Pancreas (tissue), 10 donors: ENCODE results near the gene SLC24A3. TPM values are rescaled to one million over a fixed set of nuclear protein-coding genes. Genes with fewer than 3 reads are reported as not detected.

Experiments used
- ATAC-seq, 4 donors: fragments of 200-7000 bp; cut with Tn5 transposase; one replicate each; pipeline versions ENCODE4 v1.8.0 to v1.9.1; 2020; ENCODE audit warnings: mild to moderate bottlenecking in 4 of 4, moderate library complexity in 4 of 4
- DNase-seq, 6 donors: peaks; one replicate each; pipeline ENCODE4 v3.0.0-alpha.2; 2020
- FAIRE-seq: peaks from 2 replicates; lab custom pipeline; 2012; peaks lifted over from hg19 to GRCh38; lab: Jason Lieb, UNC
- H3K27ac ChIP-seq, 4 donors: fragments of 200-600 bp; sonication (generic); 1 replicate in 3 of 4; 2 replicates in 1 of 4; pipeline versions ENCODE4 v1.5.0 to v1.8.0; 2020
- H3K27me3 ChIP-seq, 4 donors: fragments of 200-600 bp; one replicate each; pipeline ENCODE4 v1.8.0; 2021
- H3K36me3 ChIP-seq, 3 donors: fragments of 200-600 bp; sonication (generic) in 1 of 3; one replicate each; pipeline versions ENCODE4 v1.5.0 to v1.8.0; 2020 to 2021
- H3K4me1 ChIP-seq, 3 donors: fragments of 200-600 bp; one replicate each; pipeline ENCODE4 v1.8.0; 2021
- H3K4me3 ChIP-seq, 4 donors: fragments of 200-600 bp; sonication (generic) in 2 of 4; one replicate each; pipeline versions ENCODE4 v1.5.0 to v1.8.0; 2020 to 2021
- H3K9me3 ChIP-seq, 4 donors: fragments of 200-600 bp; one replicate each; pipeline ENCODE4 v1.8.0; 2021
- CTCF ChIP-seq, 4 donors: fragments of 200-600 bp; sonication (generic) in 3 of 4; IDR thresholded peaks; one replicate each; pipeline versions ENCODE4 v1.5.0 to v1.8.0; 2021; ENCODE audit warnings: antibody characterized with exemption in 4 of 4
- WGBS, 2 donors: extraction: QIAGEN DNeasy Blood & Tissue Kit; methylation state at CpG; one replicate each; pipeline ENCODE4 v1.1.7; 2013; 5-methylcytosine and 5-hydroxymethylcytosine counted together
- intact Hi-C, 3 donors: fragments of 100-400 bp; cut with DNase I; formaldehyde crosslinking; loops; one replicate each; pipeline versions ENCODE4 v1.11.1 to v1.14.2; 2022
- polyA plus RNA-seq, 2 donors: library from polyadenylated mRNA; stranded (reverse); fragments of 200-250 nt; gene quantifications; one replicate each; pipeline ENCODE4 v1.2.3, GENCODE V29; 2013
- total RNA-seq, 6 donors: library from RNA; stranded (reverse); fragmentation: NEBNext Ultra II Directional in 4 of 6; extraction: Animal tissue kit (Norgen Biotek cat#: 25700) in 4 of 6; gene quantifications; one replicate each; pipeline versions ENCODE4 v1.2.1 to v1.2.4, GENCODE V29; 2021 to 2023
- donor health status: healthy with polysubstance abuse.
- donor health status: DM: no; HTN: no; CAD: no; lungs with moderate emphysema.
- donor health status: DM: no; HTN: no; CAD: no.
- donor health status: control.
- donor health status: control.
- donor health status: Bipolar disorder and iron deficiency.
- donor health status: DM: yes; HTN: yes; CAD: no.
- donor health status: DM: no; HTN: no; CAD: no.
- donor health status: DM: no; HTN: no; CAD: no.
- donor health status: DM: yes; HTN: yes; CAD: no.

The SLC24A3 gene
- total and polyA plus RNA-seq, 8 donors: 0.28 to 0.87 (median 0.49) TPM

DNA sequence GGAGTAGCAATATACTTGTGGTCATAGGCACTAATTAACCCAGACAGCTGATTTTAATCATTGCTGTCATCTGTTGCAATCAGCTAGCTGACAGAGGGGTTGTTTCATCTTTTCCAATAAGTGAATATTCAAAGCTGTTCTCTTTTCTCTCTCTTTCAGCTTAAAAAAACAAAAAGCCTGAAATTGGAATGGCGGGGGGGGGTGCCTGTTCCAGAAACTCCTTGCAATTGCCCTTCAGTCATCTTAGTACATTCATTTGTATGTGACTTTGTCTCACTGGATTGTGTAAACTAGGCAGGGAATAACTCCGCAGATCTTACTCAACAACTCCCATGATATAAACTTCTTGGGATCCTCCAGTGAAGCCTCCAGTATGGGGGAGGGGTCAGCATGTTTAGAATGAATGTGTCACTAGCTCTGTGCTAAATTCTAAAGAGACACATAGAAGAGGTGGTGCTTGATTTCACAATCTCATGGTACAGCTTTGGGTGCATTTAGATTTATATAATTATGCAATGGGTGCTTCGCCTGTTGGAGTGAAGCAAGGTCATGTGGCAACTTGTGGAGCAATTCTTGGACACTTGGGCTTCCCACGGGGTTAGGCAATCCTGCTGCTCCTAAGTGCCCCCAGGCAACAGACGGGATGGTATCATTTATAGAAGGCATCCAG is 40.1 kb downstream of the SLC24A3 start:
- Histone ChIP-seq H3K27me3 (no peaks in the 10 kb centered on the region), H3K4me1 (no peaks in the 10 kb centered on the region), H3K4me3 (no peak overlapping the region), H3K9me3 (no peaks in the 10 kb centered on the region), H3K36me3 (no peaks in the 10 kb centered on the region), H3K27ac (no peak overlapping the region)
- no peak for DNase-seq
- peak in 3 of 4 donors; percentile 12 to 42 (median 36) for ATAC-seq
- WGBS, 2 donors: 55 to 62% methylated on average over 5 of the region's 5 CpGs
- no peak for FAIRE-seq
- intact Hi-C loops: no loop called here
- no peak for TF ChIP-seq CTCF (IDR thresholded peaks at IDR 0.05)

- Histone ChIP-seq H3K4me1 (no peaks in the 10 kb centered on the region), H3K4me3 (no peak overlapping the region), H3K27me3 (no peaks in the 10 kb centered on the region), H3K9me3 (no peaks in the 10 kb centered on the region), H3K27ac (no peak overlapping the region), H3K36me3 (no peaks in the 10 kb centered on the region)
- intact Hi-C loops: no loop called here
- 77 to 82% methylated on average over 5 of the region's 5 CpGs for WGBS, 2 donors
- ATAC-seq: no peak
- no peak for FAIRE-seq
- DNase-seq: no peak
- TF ChIP-seq CTCF (IDR thresholded peaks at IDR 0.05): no peak
These were observed 40.9 kb downstream of the SLC24A3 start for GRCh38 chr20:19253316-19253715.

DNA sequence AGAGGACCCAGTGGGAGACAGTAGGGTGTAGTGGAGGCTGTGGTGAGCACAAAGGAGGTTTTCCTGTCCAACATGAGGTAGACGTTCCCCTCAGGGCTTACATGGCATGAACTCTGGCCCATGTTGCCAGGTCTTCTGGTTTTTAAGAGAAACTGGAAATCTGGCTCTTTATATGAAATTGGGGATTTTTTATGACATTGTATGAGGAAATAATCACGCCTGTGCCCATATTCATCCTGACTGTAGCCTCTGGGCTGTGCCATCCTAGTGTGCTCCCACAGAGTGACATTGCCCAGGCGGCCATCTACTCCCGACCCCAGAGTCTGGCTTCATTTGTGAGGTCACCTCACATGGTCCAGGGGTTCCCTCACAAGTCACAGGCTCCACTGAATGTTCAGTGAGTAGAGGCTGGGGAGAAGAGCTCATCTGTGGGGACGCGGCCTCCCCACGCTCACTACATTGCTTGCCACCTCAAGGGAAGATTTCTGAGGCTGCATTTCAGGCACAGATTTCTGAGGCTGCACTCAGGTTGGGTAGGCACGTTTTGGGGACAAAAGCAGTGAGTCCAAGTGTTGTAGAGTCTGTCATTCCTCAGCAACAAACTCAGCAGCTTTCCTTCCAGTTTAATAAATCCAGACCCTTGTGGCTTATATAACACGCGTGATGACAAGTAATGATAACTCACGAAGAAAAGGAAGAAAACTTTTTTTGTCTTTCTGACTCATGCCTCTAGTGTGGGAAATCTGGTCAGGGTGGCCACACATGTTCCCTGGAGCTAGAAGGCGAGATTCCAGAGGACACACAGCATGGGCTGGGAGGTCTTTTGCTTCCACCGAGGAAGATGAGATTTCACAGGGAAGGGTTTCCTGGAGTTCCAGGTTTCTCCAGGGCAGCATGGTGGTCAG is 41.7 kb downstream of the SLC24A3 start:
- H3K27me3 ChIP-seq: no peaks in the 10 kb centered on the region
- FAIRE-seq (no peak), ATAC-seq (peak in 1 of 4 donors; percentile 36), DNase-seq (no peak)
- no peak for TF ChIP-seq CTCF (IDR thresholded peaks at IDR 0.05)
- intact Hi-C loops: no loop called here
- H3K4me3 ChIP-seq: no peak overlapping the region
- H3K4me1 ChIP-seq: no peaks in the 10 kb centered on the region
- no peak overlapping the region for H3K27ac ChIP-seq
- no peaks in the 10 kb centered on the region for H3K9me3 ChIP-seq
- no peaks in the 10 kb centered on the region for H3K36me3 ChIP-seq
- WGBS, 2 donors: 67 to 74% methylated on average over 13 of the region's 13 CpGs

DNA sequence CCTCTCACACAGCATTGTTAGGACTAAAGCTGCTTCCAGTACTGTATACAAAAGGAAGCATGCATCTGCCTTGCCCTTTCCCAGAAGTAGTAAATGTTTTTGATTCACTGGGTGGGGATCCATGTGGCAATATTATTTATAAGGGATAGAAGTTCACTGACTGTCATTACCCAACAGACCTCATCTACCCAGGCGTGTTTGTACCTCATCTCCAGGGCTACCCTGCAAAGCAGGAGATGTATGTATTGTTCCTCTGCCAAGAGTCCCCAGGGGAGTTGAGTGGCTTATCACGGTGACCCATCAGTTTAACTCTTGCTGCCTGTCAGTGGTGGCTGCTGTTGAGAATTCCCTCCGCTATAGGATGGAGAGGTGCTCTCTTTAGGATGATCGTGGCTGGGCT is 42.5 kb downstream of the SLC24A3 start:
- no peak for ATAC-seq

More for the DNA sequence above, 42.5 kb downstream of the SLC24A3 start:
- no peaks in the 10 kb centered on the region for H3K36me3 ChIP-seq
- no peaks in the 10 kb centered on the region for H3K4me1 ChIP-seq
- FAIRE-seq (no peak), DNase-seq (no peak)
- intact Hi-C loops: no loop called here
- no peaks in the 10 kb centered on the region for H3K9me3 ChIP-seq
- H3K27ac ChIP-seq: no peak overlapping the region
- WGBS, 2 donors: 49 to 51% methylated on average over 4 of the region's 4 CpGs
- no peaks in the 10 kb centered on the region for H3K27me3 ChIP-seq
- TF ChIP-seq CTCF (IDR thresholded peaks at IDR 0.05): no peak
- H3K4me3 ChIP-seq: no peak overlapping the region
